Bladder microvascular endothelial cell (primary cell): ENCODE results near the gene HSD11B1L. TPM values are rescaled to one million over a fixed set of nuclear protein-coding genes. Genes with fewer than 3 reads are reported as not detected.

ENCODE experiments used
- total RNA-seq: library from RNA; depleted of rRNA; stranded (reverse); fragments of >200 nt; gene quantifications from 2 replicates; pipeline ENCODE4 v1.2.3, GENCODE V29; 2014

The HSD11B1L gene
- 6.3 and 8.1 TPM in 2 replicates for total RNA-seq

DNA sequence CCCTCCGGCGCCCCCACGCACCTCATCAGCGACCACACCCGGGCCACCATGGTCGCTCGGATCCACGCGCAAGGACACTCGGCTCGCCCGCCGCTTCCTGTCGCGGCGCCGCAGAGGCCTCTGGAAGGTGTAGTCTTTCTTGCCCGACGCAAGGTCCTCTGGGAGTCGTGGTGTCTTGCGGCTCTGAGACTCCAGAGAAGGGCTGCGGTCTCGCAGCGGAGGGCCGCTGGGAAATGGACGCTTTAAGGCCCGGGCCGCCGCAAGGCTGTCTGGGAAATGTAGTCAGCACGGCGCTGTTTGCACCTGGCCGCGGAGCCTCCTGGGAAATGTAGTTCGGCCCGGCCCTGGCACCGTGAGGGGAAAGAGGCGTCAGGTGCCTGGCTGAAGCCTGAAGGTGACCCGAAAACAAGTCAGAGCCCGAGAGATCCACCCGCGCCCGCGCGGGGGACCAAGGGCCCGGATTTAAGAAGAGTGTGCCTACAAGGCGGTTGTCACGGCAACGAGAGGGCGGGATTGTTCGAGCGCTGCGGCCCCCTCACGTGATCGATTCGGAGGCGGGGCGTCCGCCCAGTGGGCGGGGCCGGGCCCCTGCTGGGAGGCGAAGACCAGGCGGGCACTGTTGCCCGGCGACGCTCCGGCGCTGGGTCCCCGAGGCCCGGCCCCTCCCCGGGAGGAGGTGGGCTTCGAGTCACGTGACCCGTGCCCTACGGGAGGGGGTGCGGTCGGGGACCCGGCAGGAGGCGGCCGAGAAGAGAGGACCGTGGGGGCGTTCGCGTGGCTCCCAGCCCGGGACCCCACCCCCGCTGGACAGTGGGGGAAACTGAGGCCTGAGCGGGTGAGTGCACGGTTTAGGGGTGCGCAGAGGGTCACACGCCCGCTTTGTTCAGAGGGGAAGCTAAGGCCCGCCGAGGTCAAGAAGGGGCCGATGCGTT lies at the start of gene HSD11B1L, which contains the start of gene MICOS13:
Gene HSD11B1L, plus strand, starts transcription at position 591 of the 932 bp plus-strand sequence. CDS start 3,806 bp downstream, outside the sequence.
Gene MICOS13, minus strand, starts transcription at position 80 of the 932 bp plus-strand sequence. Its CDS starts 30 bp downstream, at position 50.

DNA sequence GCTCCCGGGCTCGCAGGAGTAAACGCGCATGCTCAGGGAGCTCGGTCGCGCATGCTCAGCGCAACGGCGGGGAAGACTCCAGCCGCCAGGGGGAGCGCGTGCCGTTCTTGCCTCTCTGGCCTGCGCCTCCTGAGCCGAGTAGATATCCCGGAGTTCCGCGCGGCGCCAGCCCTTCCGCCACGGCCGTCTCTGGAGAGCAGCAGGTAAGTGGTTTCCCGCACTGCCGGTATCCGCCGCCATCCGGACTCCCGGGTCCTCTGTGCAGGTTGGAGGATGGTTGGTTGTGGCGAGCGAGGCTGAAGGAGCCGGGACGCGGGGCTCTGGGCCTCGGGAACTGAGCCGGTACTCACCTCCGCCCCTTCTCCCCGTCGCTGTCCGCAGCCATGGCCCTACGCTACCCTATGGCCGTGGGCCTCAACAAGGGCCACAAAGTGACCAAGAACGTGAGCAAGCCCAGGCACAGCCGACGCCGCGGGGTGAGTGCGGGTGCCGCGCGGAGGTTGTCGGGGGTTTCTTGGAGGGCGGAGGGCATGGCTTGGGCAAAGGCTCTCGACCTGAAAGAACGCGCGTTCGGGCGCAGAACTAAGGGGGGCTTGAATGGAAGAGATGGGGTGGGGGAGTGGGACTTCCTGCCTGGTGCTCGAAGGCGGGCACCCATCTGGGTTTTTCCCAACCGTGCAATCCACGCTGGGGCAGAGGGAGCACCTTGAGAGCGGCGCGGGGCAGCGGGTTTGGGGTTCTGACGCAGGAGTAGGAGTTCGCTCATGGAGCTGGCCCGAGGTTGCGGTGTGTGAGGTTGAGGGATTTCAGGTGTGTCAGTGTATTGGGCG lies 9.5 kb downstream of the HSD11B1L start, which contains the start of gene RPL36:
Gene RPL36, plus strand, starts transcription at position 171 of the 830 bp plus-strand sequence. Its CDS starts 213 bp downstream, at position 384.

DNA sequence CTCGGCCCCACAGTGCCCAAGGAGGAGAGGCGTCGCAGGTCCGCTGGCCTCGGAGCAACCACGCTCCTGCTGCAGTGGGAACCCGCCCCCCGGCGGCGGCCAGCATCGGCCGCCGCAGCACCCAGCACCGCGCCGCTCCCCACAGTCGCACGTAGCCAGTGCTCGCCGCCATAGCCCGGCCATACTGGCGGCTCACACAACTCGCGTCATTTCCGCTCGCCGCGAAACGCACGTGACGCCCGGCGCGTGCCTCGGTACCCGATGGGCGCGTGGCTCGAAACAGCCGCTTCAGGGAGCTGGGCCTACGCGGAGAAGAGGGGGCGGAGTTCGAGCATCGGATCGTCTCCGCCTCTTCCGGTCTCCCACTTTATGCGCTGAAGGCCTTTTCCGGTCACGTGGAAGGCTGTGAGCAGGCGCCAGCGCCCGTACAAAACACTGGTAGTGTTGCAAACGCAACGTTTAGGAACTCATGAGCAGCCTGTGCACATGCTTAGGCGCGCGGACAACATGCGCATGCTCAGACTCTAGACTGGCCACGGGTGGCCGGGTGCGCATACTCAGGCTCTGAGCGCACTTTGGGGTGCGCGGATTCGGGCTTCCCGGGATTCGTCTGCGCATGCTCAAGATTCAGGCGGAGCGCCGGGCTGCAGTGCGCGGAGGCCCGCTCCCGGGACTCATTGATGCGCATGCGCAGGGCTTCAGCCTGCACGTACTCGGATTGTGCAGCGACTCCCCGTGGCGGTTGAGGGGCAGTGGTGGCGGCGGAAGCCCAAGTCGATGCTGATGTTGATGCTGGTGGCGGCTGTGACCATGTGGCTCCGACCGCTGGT lies 39.3 kb downstream of the HSD11B1L start, which contains the start of the genes CATSPERD and LONP1:
Gene CATSPERD, plus strand, starts transcription at position 677 of the 830 bp plus-strand sequence. Its CDS starts 101 bp downstream, at position 778.
Gene LONP1, minus strand, starts transcription at position 186 of the 830 bp plus-strand sequence. Its CDS starts 14 bp downstream, at position 172.

Other genes with a start within 250 kb of the HSD11B1L start
- not detected in 2 replicates for gene ZNRF4, start 225.6 kb upstream of the HSD11B1L start, total RNA-seq
- 0.06 TPM in 1 of 2 replicates, not detected in the other for gene TINCR, start 113.1 kb upstream of the HSD11B1L start, total RNA-seq
- 21.0 and 59.6 TPM in 2 replicates for gene SAFB2, start 58.3 kb upstream of the HSD11B1L start, total RNA-seq
- gene SAFB, start 57.9 kb upstream of the HSD11B1L start, total RNA-seq = 44.5 and 85.1 TPM in 2 replicates
- gene MICOS13, start 511 bp upstream of the HSD11B1L start, total RNA-seq = 23.2 and 39.2 TPM in 2 replicates
- 360 and 493 TPM in 2 replicates for gene RPL36, start 9.3 kb downstream of the HSD11B1L start, total RNA-seq
- 58.9 and 92.1 TPM in 2 replicates for gene LONP1, start 39.1 kb downstream of the HSD11B1L start, total RNA-seq
- gene CATSPERD, start 39.6 kb downstream of the HSD11B1L start, total RNA-seq = not detected in 2 replicates
- 0.13 and 0.32 TPM in 2 replicates for gene PRR22, start 103.7 kb downstream of the HSD11B1L start, total RNA-seq
- 21.2 and 23.5 TPM in 2 replicates for gene DUS3L, start 110.1 kb downstream of the HSD11B1L start, total RNA-seq
- gene NRTN, start 124.0 kb downstream of the HSD11B1L start, total RNA-seq = 0.25 and 0.32 TPM in 2 replicates
- not detected in 2 replicates for gene FUT6, start 158.7 kb downstream of the HSD11B1L start, total RNA-seq
- gene FUT3, start 170.4 kb downstream of the HSD11B1L start, total RNA-seq = not detected in 2 replicates
- not detected in 2 replicates for gene FUT5, start 189.5 kb downstream of the HSD11B1L start, total RNA-seq
- gene NDUFA11, start 222.8 kb downstream of the HSD11B1L start, total RNA-seq = 193 and 269 TPM in 2 replicates
- 3.7 and 5.8 TPM in 2 replicates for gene VMAC, start 223.8 kb downstream of the HSD11B1L start, total RNA-seq
- gene CAPS, start 233.2 kb downstream of the HSD11B1L start, total RNA-seq = 1.9 and 3.5 TPM in 2 replicates